Middle frontal gyrus (tissue), 1 donor: Measurements from ENCODE around the gene NRP1.
A peak's percentile ranks its signal among the peaks of the same experiment; 100 is the strongest.

Experiments
- DNase-seq: peaks from one replicate; pipeline ENCODE4 v3.0.0-alpha.2; 2015; ENCODE audit warnings: low spot score; ENCODE audit errors: extremely low spot score

NRP1 gene

DNA sequence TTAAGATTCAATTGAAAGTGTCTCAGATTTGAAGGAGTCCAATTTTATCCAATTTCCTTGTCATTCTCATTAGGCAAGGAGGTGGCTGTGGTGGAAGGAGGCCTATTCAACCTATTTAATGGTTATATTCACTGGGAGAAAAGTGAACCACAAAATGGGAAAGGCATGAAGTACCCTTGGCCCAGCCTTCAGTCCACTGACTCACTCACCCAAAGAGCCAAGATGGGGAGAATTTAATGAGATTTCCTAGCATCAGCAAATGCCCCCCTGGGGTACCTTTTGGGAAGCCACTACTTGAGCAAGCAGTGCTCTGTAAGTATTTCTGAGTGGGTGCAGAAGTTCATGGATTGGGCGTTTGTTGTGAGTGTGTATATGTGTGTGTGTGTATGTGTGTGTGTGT lies 144.1 kb downstream of the NRP1 start:
- no peak for DNase-seq

DNA sequence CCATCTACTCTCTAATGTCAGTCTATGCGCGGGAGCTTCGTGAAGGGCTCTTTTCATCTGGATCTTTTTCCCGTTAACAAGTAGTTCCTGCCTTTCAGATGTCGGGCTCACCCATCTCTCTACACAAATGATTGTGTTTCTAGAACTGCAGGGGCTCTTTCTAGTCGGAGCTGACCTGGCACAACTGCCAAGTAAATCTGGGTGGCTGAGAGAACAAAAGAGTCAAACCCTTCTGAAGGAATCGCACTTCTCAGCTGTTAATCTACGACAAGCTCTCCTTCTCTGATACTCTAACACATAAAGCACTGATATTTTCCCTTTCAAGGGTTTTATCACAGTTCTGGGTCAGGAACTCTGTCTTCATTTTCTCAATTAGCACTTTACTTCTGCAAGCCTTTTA lies 144.7 kb downstream of the NRP1 start:
- no peak for DNase-seq

DNA sequence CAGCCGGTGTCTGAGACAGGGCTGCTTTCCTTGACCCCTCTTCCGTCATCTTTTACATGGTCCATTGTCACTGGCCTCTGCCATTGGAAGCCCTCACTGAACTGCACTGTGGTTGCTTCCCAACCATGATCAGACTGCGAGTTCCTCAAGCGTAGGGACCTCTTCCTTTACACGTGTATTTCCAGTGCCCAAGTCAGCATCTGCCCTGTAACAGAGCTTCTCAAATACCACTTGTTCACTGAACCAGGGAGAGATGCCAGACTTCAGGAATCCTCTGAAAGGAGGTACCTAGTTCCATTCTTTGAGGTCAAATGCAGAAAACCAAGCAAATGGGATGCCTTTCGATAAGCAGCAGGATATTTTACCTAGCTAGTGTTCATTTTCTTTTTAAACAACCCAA lies 145.1 kb downstream of the NRP1 start:
- DNase-seq = no peak

DNA sequence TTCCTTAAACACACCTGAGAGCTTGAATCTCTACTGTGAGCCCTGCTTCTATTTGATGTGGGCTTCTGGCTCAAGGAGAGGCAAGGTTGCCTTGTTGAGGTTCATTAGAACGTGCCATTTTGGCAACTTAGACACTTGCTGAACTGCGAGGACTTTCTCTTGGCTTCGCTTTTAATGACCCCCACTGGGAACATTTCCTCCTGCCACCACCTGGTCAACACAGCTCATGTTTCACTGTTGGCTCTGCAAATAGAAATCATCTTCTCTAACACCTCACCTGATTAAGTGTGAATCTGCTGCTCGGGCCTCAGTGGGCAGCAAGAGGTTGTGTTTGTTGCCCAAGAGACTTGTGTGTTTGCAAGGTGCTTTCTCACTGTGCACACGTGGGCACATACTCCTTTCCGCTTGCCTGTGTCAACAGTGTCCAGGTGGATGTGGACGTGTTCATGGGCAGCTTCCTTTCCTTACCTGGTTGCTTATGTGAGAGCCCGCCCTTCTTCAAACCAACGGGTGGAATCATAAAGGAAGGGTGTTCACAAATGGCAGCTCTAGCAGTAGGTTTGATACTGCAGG lies 147.0 kb downstream of the NRP1 start:
- DNase-seq = no peak

DNA sequence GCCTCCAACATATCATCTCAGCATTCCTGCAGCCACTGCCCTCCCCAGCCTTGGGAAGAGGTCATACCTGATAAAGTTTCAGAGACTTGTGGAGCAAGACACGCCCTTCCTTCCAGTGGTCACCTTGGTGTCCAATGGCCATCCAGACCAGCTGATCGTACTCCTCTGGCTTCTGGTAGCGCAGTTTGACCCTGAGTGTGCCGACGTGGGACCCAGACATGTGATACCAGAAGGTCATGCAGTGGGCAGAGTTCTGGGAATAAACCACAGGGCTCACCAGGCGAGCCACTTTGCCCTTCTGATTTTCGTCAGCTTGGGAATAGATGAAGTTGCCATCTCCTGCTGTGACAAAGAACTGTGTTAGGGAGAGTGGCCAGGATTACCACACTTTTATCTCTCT lies 148.3 kb downstream of the NRP1 start:
- no peak for DNase-seq

DNA sequence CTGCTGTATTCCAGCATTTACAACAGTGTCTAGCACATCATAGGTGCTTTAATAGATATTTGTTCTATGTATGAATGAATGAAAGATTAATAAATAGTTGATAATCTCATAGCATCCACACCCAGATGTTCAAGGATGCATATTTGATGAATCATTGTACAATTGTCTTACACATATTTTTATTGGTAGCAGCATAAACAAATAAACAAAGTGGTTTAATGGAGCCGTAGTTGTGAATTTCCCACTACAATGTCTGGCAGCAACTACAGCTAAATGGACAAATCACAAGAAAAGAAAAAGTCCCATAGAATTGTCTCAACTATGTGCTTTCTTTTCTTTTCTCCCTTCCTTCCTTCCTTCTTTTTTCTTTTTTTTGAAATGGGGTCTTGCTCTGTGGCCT lies 150.8 kb downstream of the NRP1 start:
- DNase-seq = no peak

DNA sequence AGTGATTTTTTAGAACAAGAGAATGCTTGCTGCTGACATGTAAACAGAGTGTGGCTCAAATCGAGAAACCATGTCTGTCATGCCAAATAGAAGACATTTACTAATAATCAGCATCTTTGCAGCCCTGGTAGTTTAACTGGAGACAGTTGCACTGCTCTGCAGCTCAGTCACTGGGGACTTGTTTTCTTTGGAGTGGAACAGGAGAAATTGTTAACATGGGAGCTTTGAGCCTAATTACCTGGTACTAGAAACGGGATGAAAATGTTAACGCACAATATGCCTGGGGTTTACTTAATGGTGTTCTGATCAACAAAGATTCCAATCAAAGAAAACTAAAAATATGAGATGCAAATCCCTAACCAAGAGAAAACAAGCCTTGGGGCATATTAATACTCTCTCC lies 153.5 kb downstream of the NRP1 start:
- no peak for DNase-seq

DNA sequence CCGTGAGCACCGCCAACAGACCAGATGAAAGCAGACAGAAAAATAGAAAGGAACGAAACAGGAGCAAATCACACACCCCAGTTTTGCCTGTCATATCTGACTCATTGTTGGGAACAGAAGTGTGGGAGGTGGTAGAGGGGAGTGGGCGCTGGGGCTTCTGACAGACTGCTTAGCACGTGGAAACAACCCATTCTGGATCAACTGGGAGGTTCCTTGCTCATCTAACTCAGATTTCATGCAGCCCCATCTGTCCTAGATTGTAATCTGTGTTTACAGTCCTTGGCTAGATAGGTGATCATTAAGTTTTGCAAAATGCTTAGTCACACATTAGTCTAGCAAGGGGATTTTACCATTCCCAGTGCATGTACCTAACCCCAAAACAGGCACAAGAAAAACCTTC lies 154.1 kb downstream of the NRP1 start:
- peak; percentile 31 for DNase-seq

DNA sequence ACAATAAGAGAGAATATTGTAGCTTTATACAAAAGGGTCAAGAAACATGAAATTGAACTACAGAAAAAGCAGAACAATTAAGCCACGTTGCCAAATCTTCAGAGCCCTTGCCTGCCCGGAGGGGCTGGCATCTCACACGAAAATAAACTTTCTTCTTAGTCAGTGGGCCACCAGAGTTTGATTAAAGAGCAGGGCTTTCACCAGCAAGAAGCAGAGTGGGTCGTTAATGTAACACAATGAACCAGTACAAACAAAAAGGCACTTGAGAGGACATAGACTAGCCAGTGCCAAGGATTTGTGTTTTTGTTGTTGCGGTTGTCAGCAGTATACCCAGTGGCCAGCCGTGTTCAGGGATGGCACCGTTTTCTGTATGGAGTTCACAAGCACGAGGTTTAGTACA lies 155.4 kb downstream of the NRP1 start:
- DNase-seq = no peak

DNA sequence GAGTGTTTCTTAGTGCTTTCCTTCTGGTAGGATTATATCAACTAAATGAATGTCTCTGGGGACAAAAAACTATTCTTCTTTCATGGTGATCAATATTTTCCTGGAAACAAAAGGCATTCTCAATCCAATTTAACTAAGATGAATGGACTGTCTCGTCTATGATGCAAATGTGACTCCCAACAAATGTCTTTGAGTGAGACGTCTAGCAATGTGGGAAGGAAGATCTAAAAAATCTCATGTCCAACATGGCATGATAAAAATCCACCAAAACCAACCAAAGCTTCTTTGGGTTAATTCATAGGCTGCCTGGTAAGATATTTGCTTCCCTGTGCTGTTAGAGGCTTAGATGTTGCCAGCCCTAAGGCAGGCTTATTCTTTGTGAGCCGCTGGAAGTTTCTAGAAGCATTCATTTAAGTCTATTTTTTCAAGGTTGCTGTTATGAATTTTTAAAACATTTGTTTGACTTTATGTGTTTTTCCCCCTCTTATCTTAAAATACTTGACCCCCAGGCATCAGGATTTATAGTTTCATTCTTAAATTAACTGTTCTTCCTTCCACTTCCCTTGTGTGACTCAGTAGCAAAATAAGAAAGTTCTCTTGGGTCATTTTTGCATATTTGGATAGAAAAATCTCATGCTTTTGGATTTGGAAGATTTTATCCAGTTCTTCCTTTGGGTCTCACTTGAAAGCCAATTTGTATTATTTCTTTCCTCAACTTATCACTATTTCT lies 156.3 kb downstream of the NRP1 start:
- DNase-seq = no peak

DNA sequence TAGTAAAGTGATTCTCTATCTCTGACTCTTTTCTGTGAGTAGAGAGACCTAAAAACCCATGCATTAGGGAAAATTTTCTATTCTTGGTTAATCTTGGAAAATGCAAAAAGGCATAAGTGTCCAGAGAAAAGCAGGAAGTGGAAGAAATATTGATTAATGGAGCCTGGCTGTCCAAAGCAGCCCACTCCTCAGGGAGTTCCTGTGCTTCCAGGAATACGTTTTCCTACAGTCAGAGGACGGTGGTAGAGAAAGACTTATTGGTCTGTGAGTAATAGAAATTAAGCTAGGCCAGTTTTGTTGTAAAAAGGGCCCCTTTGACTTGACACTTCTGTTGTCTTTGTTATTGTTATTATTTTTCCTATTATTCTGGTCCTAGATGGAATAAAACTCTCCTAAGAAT lies 157.8 kb downstream of the NRP1 start:
- no peak for DNase-seq

DNA sequence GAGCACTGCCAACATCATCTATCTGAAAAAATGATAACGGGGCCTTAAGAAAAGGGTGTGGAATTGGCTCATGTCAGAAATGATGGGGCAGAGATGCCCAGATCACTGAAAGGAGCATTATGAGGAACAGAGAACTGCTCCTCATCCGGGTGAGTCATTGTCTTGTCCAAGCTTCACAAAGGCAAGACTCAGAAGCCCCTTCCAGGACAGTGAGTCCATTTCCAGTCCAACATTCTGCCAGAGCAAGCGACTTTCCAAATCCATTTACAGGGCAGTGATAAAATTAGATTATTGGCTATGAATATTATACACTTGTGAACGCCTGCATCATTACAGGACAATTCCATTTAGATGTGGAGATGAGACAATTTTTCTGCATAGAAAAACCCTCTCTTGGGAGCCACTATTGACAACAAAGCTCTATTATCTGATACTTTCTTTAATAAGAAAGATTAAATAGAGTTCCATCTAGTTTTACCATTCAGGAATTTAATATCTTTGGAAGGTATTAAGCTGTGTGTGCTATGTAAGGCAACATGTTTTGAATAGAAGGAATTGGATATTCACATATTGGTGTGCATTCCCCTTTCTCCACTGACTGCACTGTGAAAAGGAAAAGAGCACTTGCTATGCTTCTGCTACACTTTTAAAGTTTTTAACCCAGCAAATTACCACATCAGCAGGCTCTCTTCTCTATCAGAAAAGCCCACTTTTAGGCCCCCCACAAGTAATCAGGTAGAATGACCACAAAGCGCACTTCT lies 159.6 kb downstream of the NRP1 start:
- no peak for DNase-seq

DNA sequence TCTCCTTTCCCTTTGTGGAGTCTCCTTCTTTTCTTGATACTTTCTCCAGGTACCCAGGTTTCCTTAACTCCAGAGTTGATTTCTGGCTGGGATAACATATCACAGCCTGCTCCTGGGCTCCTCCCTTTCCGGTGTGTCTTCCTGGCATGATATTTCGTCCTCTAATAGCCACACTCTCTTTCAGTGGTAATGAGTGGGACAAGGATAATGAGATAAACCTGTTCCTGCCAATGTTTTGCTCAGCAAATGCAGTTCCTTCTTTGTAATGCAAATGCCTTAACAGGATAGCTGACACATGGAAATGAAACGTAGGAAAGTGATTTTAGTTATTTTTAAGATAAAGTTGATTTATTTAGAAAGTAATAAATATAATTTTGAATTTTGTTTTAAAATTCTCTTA lies 168.6 kb downstream of the NRP1 start:
- no peak for DNase-seq

DNA sequence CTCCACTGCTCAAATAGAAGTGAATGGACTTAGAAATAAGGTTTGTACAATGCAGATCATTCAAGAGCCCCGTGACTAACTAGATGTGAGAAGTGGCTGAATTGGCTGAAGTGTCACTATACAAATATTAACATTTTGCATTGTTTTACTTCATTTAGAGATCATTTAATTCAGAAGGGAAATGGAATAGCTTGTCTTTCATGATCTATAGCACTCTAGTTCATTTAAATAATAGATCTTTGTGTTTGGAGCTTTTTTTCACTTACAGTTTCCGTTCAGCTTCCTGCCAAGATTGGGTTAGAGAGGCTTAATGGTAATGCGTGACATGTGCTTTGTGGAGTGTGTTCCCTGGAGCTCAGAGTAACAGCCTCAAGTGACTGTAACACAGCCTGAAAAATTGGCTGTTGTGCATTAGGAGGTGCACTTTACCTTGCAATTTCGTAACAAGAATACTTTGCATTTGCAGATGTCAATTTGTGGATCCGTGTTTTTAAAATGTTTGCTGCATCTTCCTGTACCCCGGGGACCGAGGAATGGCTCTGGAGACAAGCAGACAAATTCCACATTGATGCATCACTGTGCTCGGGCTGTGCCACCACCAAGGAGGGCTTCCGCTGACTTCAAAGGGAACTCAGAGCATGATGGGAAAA lies 170.3 kb downstream of the NRP1 start:
- DNase-seq = no peak

DNA sequence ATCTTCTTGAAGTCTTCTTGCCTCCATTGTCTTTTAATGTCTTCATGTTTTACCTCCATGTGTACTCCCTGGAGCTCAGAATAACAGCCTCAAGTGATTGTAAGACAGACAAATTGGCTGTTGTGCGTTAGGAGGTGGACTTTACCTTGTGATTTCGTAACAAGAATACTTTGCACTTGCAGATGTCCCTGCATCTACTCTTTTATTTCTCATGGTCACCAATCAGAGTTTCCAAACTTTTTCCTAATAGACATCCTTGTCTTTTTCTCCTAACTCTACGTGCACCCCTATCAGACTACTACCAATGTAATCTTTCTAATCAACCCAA lies 172.3 kb downstream of the NRP1 start:
- no peak for DNase-seq

DNA sequence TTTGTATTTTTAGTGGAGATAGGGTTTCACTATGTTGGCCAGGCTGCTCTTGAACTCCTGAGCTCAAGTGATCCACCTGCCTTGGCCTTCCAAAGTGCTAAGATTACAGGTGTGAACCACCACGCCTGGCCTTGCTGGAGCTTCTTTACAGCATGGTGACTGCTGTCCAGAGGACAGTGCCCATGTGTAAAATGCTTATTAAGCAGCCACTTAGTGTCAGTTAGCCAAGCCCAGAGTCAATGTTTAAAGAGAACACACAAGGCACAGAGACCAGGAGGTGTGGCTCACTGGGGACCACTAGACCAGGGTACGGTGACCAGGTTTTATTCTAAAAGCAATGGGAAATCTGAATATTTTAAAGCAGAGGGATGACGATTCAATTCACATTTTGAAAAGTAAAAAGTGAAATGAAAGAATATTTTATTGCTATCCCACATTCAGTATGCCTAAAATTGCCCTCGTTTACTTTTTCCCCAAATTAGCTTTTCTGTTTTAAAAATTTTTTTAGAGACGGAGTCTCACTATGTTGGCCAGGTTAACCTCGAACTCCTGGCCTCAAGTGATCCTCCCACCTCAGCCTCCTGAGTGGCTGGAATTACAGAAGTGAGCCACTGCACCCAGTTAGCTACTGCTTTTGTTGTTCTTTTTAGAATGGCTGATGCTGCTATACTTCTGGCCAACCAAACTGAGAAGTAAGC lies 172.8 kb downstream of the NRP1 start:
- DNase-seq = no peak

DNA sequence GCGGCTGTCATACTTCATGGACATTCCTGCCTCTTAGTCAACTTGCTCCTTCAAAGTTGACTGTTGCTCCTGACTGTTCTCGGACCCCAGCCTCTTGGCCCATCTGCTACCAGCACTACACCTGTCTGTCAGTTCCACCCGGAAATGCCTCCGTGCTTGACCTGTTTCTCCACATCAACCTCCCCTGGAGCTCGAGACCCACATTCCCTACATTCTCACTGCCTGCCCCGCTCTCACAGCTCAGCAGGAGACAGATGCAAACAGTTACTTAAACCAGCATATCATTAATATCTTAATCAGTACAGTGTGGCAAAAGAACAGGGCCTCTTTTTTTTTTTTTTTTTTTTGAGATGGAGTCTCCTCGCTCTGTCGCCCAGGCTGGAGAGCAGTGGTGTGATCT lies 174.3 kb downstream of the NRP1 start:
- no peak for DNase-seq

DNA sequence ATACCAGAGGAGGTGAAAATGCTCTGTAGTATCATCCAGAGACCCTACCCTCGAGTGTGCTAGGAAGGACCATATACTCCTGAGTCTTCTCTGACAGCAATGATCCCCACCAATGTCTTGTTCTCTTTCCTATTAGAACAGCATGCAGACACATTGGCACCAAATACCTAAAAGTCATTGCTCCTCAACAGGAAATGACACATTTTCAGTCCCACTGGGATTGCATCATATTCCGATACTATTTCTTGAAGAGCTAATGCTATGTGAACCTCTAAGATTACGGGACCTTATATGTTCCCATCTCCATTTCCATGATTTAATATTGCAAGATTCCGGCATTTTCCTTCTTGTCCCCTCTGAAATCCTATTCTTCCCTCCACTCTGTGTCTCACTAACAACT lies 177.4 kb downstream of the NRP1 start:
- no peak for DNase-seq

DNA sequence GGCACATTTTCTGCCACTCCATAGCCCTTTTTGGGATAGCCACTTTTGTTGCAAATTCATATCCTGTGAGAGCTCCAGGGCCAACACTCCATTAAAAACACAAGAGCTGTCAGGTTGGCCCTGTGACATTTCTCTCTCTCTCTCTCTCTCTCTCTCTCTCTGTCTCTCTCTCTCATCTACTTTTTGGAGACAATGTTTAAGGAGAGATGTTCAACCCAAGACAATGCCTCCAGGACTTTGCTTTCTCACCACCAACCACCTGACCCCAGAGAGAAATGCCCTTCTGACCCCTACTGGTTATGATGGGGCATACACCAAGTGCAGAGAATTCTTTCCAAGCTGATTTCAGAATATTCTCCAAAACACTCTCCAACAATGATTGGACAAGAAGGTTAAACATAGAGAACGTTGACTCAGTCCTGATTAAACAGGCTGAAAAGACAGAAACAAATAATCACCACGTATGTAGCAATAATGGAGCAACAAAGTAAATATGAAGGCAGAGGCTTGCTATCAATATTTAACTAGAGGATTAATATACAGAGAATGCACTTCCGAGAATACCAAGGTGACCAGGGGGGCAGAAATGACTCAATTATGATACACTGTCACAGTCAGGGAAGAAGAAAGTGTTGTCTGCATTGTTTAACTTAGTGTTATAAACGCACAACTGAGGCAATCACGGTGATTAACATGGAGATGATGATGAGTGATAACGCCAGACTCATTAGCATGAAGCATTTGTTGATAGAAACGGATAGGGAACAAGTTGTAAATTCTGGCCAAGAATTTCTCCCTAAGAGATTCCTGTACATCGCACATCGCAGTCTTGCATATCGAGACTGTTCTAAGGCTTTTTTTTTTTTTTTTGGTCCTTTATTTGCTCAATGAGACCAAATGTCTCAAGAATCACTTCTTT lies 178.5 kb downstream of the NRP1 start:
- no peak for DNase-seq

DNA sequence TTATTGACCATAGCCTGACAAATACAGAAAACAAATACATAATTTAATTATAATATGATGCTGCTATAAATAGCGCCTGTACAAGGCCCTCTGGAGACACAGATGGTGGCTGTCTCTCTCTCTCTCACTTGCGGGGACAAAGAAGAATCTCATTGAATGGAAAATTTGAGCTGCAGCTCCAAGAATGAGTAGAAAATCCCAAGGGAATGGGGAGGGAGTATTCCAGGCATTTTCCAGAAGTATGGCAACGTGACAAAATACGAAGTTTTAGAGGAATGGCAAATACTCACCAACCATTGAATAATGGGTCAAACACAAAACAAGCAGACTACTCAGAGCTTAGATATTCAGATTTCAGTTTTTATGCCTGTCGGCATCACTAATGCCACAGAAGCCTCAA lies 179.9 kb downstream of the NRP1 start:
- no peak for DNase-seq

DNA sequence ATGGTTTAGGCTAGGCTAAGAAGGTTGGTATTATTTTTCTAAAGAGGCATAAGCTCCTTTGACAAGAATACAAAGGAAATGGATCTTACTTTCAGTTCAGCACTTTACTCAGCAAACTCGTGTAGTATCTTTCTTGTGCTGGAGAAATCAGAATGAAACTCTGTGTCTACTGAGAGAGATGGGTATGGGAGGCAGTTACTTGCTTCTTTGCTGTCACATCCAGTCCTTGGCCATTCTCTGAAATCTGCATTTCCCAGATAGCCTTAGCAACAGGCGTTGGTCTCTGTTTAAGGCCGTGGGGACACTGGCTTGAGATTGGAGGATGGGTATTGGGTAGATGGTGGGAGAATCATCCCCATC lies 180.5 kb downstream of the NRP1 start:
- DNase-seq = no peak
